ENCODE results near the gene NECAB3.

The NECAB3 gene

DNA sequence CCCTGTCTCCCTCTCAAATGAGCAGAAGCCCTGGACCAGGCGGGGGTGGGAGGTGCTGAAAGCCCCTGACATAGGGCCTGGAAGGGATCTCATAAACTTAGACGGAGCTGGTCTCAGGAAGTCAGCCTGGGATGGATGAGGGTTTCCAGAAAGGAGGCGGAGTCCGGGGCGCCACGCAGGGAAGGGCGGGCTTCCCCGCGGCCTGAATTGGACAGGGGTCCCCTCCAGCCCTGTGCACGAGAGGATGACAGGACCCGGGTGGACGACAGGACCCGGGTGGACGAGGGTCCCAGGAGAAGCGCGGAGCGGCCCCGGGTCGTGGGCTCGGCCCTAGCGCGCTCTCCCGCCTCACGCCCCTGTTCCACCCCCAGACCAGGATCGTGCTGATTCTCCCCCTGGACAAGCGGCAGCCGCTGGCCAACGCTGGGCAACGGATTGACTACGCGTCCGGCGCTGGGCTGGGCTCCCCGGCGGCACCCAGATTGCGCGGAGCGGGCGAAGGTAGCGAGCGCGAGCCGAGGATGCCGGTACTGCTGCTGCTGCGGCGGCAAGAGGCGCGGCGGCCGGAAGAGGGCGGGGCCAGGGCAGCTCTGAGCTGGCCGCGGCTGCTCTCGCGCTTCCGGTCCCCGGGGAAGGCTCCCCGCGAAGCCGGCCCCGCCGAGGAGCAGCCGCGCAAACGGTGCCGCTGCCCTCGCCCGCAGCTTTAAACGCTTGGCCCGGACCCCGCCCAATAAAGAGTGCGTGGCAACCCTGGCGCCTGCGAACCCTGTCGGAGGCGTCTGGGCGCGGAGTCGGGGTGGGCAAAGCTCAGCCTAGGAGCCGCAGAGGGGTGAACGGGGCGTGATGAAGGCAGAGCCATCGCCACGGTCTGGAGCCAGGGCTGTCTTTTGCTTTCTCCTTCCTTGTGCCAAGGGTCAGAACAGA lies 10.8 kb downstream of the NECAB3 start:
- peak; percentile 70 for DNase-seq

DNA sequence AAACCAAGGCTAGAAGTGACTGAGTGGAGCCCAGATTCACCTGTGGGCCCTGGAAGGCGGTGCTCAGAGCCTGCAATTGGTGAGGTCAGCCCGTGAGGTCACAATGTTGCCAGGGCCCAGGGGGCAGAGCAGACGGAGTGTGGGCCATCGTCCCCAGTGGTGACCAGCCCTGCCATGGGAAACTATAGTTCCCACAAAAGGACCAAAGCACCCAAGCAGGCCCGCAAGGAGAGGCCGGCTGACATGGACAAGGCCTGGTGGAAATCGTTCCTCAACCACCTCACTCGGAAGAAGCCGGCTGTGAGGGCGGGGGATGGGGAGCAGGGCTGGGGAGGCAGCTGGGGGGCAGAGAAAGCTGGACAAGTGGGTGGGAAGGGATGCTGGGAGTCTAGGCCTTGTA lies 12.1 kb downstream of the NECAB3 start, which contains the start of gene C20orf144:
Gene C20orf144 (plus strand): TSS at position 156 of the 400 bp plus-strand sequence. CDS start 19 bp downstream, at position 175.
- DNase-seq, result no peak

DNA sequence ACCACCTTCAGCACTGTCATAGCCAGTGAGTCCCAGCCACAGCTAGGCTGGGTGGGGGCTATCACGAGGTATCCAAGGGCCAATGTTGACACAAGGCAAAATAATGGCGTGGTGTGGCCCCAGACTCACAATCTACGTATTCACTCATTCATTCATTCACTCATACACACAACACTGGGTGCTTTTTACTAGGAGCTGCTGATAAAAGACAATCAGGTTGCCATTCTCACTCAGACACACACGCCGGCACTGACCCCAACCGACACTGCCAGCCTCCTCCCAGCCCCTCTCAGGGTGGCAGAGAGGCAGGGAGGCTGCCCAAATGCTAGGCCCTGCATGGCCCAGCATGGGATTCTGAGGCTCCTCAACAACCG lies 13.6 kb downstream of the NECAB3 start:
- DNase-seq, result no peak

DNA sequence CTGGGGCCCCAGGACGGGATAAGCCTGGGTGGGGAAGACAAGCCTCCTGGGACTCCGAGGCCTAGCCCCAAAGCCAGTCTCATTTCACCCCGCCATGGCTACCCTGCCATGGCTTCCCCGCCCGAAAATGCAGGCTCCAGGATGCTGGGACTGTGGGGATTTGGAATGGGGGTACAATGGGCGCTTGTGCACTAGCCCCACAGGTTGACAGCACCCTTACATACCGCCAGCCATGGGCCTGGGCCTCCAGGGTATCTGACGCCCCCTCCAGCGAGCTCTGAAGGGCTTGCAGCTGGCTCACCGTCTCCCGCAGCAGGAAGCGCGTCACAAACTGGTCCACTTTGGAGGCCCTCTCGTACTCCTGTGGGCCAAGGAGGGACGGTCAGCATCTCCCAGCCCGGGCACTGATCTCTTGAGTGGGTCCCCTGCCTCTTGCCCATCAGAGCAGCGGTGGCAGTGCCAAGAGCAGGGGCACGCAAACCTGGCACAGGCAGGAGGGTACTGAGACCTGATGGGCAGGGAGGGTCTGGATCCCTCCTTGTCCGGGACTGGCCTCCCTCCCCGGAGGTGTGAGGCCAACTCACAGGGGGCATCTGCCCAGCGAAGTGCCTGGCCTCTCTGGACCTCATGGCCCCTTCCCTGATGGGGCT lies 14.1 kb downstream of the NECAB3 start:
- DNase-seq, result no peak

DNA sequence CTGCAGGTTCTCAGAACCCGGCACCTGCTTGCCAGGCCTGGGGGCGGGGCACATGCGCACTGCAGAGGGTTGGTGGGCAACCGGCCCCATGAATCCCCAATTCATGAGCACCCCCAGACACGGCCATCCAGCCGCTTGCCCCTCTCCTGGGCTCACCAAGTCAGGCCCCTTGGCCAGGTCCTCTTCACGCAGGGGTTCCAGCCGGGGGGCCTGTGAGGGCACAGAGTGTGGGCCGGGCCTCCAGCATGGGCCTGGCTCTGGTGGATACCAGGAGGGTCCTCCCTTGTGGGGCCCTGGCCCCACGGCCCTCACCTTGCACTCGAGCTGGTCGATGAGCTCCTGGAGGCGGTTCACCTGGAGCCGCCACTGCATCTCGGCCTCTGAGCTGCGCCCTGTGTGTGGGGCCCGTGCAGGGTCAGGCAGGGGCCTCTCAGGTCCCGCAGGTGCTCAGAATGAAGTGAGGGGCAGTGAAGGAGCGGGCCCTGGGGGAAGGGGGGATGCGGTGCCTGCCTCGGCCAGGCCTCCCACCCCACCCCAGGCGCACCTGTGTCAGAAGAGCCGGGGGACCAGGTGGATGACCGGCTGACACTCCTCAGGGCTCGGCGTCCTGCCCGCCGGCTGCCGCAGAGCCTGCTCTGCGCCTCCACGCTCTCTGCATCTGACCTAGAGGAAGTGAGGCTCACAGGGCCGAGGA lies 14.7 kb downstream of the NECAB3 start:
- no peak for DNase-seq

DNA sequence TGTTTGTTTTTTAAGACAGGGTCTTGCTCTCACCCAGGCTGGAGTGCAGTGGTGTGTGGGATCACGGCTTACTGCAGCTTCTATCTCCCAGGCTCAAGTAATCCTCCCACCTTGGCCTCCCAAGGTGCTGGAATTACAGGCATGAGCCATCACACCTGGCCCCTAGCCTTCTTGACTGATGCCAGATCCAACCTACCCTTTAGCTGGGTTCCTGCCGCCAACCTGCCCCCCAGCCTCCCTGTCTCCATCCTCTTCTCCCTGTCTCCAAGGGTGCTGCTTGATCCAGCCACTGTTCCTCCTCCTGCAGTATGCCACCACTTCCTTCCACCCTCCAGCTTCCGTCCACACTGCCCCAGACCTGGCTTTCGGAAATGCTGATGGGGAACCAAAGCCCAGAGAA lies 15.3 kb downstream of the NECAB3 start:
- DNase-seq, result no peak

DNA sequence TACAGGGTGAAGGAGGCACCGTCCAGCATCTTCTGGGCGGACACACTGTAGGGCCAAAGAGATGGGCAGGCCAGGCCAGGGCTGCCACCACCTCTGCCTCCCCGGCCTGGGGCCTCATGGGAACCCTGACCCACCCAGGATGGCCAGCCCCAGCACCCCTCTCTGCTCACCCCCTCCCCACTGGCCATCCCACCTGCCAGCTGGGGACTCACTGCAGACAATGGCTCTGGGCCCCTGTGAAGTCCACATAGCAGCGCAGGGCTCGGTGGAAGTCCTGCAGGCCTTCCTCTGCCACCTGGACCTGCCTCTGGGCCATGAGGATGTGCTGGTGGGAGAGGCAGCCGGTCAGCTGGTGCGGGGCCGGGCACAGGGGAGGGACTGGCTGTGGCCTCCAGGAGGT lies 15.7 kb downstream of the NECAB3 start:
- DNase-seq, result no peak

DNA sequence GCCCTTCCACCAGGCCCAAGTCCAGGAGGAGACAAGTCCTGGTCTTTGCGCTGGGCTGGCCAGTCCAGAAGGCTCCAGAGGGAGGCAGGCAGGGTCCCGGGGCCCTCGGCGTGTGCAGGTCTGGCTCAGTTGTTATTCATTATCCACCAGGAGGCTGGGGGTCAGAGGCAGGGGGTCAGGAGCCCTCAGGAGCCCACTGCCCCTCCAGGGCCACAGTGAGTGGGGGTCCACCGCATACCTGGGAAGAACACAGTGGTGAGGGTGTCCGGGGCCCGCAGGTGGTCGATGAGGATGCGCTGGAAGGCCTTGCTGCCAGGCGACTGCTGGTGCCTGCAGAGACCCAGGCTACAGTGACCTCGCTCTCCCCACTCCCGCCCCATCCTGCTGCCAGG lies 16.5 kb downstream of the NECAB3 start:
- no peak for DNase-seq

DNA sequence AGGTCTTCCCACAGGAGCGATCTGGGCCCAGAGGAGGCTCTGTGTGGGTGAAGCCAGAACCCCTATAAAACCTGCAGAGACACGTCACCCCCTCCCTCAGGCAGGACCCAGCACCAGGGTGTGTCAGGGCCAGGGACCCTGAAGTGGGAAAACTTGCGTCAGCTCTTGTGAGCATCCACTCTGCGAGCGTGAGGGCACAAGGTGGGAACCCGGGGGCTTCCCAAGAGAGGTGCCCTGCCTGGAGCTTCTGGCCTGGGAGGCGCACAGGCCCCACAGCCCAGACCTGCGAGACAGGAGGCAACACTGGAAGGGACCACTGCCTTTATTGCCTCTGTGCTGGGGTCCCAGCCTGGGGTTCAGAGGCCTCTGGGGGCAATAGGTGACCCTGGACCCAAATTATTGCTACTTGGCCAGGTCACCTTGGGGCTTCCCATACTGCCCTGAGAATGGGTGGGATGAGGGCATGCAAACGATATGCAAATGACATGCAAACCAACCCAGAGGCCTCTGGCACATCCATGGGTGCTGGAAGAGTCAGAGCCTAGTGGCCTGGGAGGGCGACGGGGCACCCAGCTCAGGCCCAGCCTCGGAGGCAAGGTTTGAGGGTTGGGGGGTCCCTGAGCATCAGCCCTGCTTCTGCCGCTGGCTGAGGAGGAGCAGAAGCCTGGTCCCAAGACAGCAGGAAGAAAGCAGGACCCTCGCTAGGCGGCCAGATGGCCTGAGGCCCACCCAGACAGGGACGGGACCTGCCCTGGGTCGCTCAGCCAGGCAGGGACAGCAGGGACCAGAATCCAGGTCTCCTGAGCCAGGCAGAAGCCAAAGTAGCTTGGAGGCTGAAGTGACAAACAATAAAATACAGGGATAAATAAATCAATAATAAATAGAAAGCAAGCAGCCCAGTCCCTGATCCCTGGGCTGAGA lies 17.2 kb downstream of the NECAB3 start:
- DNase-seq, result no peak

DNA sequence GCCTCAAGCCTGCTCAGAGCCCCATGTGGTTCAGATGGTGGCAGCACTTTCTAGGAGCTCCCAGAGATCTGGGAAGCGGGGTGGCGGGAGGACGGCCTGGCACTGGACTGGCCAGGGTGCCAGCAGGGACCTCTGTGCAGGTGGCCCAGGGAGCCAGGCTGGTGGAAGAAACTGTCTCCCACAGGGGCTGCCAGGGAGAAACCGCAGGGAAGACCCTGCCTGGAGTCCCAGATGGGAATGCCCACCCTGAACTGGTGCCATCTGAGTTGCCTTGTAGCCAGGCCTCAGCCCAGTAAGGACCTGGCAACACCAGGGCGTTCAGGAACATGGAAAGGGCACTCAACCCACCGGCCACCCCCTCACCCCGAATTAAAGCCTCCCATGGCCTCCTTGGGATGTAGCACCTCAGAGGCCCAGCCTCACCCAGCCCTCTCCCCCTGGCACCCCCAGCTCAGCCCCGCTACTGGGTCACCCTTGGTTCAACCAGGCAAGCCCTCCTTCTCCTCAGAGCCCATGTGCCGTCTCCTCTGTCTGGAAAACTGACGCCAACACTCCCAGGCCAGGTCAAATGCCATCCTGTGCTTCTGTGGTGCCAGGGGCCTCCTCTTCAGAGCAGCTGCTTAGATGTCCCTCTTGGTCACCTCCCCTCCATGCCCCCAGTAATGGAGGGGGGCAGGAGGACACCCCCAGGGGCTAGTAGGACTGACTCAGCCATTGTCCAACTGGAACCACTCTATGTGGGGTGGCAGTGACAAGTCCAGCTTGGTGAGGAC lies 18.0 kb downstream of the NECAB3 start:
- no peak for DNase-seq

DNA sequence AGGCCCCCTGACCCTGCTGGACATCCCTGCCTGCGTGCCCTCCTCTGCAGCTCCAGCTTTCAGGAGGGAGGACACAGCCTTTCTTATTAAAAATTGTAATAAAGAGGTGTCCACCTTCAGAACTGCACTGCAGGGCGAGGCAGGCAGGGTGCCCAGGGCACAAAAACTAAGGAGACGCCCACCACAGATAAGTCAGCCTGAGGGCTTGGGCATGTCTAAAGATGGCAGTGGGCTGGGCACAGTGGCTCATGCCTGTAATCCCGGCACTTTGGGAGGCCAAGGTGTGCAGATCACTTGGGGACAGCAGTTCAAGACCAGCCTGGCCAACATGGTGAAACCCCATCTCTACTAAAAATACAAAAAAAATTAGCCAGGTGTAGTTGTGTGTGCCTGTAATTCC lies 19.1 kb downstream of the NECAB3 start:
- DNase-seq, result no peak

DNA sequence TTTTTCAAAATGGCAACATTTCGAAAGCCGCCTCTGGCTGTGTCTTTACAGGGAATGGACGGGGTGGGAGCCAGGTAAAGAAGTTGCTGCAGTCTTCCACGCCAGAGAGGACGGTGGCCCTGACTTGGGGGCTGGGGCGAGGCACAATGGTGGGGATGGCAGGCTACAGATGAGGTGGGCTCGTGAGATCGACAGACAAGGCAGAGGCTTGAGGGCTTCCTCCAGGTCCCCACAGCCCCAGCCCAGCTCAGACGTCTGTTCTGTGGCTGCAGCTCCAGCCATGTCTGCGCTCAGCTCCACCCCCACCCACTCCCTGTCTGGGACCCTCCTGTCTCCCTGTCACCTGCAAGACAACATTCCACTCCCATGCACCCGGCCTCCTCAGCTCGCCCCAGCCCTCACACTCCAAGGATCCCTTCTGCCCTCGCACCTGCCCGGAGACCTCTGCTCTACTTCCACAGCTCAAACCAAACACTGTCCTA lies 19.5 kb downstream of the NECAB3 start:
- no peak for DNase-seq

DNA sequence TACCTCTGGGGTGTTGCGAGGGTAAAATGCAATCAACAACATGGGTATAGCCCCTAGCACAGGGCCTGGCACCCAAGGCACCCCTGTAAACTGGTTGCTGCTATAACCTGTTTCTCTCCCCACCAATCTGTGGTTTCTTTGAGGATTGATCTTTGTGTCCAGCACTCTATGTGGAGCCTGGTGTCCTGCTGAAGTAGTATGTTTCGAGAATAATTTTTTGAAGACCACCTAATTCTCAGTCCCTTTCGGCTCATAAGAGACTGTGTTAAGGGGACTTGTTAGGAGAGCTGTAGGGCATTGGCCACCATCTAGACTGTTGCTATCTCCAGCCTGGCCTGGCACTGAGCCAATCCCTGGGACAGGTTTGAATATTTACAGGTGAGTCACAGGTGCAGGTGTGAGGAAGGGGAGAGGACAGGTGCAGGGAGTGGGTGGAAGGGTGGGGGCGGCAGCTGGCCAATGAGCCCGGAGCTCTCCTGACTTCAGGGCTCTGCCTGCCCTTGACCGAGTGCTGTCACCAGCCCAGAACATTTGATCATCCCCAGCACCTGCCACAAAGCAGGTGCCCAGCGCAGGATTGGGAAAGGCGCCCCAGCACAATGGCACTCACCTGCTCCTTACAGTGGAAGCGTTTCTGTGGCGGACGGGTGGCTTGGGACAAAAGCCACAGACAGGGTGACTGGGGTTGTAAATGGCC lies 20.2 kb downstream of the NECAB3 start:
- DNase-seq, result no peak

DNA sequence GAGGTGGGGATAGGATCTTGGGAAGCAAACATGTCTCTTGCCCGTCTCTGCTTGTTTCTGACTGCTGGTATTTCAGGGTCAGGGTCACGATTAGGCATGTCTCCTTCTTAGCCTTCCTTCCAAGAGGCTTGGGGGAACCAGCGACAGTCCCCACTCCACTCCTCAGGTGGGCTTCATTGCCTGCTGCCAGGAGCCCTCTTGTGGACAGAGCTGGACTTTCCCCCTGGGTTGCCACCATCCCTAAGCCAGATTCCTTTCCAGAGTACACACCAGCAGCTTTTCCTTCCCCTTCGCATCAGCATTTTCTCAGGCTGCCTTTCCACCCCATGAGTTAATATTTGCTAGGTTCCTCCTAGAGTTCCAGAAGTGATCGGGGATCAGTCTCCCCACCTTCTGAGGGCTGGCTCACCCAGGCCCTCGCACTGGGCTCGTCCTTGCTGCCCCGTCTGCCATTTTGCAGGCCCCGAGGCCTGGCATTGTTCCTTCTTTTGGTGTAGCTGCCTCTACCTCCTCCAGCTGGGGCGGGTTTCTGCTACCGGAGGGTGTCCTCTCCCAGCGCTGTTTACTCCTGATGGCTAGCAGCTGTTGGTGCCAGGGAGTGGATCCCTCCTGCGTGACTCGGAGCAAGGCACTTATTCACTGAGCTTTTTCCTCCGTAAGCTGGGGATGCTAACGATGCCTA lies 20.9 kb downstream of the NECAB3 start:
- DNase-seq, result peak; percentile 63

DNA sequence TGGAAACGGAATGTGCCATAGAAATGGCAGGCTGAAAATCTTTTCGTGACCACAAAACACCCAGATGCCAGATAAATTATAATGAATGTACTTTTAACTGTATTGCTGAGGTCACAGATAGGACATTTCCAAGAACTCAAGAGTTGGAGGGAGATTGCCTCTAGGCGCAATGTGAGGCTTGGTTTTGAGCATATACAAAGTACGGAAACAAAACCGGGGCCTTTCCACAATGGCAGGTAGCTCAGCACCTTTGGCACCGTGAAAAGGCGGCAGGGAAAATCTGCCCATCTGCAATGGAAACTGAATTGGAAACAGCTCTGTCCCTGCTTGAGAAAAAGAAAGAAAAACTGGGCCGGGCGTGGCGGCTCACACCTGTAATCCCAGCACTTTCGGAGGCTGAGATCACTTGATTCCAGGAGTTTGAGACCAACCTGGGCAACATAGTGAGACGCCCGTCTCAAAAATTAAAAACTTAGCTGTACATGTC lies 22.6 kb downstream of the NECAB3 start:
- DNase-seq, result no peak

DNA sequence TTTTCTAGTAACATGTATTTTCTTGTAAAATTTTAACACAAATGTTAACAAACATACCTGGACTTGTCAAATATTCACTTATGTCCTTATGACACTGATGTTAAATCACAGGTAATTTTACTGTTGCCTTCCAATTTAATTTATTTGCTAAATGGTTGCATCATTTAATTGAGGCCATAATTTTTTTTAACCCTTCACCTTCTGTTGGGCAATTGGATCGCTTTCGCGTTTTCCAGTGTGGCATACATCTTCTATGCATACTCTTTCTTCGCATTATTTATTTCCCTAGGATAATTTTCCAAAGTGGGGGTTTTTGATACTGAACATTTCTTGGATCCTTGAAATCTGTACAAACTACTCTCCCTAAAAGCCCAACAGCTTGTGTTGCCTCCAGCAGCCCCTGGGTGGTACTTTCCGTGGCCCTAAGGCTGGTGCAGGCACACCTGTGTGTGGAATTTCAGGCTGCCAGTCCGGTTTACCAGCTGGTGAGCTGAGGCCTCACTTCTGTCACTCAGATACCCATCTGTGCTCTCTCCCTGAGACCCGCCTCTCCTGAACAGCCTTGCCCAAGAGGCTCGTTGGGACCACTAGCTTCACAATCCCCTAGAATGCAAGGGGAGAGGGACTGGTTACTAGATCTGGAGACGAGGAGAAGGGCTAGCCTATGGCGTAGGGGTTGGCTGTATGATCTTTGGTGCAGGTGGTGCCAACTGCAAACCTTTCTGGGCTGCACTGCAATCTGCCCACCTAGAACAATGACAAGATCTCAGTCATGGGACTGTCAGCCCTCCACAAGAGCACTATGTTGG lies 23.3 kb downstream of the NECAB3 start:
- DNase-seq, result no peak

DNA sequence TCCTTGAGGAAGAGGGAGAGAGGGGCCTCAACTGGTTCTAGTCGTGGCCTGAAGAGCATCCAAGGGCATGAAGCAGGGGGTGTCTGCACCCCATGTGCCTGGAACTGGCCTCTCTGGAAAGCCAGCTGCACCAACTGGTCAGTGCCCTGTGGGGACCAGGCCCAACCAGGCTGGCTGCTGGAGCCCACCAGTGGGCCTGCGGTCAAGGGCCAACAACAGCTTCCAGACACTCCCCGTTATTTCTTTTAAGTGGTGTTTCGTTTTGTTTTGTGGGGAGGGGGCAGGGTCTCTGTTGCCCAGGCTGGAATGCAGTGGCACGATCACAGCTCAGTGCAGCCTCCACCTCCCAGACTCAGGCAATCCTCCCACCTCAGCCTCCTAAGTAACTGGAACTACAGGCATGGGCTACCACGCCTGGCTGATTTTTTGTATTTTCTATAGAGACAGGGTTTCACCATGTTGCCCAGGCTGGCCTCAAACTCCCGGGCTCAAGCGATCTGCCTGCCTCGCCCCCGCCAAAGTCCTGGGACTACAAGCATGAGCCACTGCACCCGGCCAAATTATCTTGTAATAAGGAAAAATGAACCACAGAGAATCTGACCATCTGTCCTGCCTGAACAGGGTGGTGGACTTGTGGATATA lies 24.0 kb downstream of the NECAB3 start:
- no peak for DNase-seq

DNA sequence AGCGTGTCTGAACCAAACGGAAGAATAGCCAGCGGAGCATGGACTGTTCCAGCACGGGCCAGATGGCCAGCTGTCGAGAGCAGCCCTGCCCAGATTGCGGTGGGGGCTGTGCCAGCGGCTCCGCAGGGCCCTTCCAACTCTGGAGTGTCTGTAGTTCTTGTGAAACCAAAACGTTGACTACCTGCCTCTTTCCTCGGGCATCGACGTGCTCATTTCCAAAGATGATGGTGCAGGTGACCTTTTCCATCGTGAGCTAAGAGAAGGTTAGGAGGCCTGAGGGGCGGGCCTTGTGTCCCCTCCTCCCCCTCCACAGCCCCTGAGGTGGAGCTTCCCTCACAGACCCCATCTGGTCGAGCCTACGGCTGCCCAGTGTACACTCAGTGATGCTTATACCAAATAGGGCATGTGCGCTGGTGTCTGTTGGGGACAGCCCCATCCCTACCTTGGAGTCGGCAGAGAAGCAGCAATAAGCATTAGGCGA lies 25.0 kb downstream of the NECAB3 start:
- DNase-seq, result no peak
